HepG2 (cell line): ENCODE data around the gene NME8. TPM values are rescaled to one million over a fixed set of nuclear protein-coding genes. Genes with fewer than 3 reads are reported as not detected.

ENCODE experiments used
- HMGXB3 ChIP-seq: sonication (generic); formaldehyde crosslinking; IDR thresholded peaks from 2 replicates; pipeline ENCODE4 v1.4.0; 2020; ENCODE audit warnings: missing genetic modification reagents, borderline replicate concordance
- HNRNPL ChIP-seq: fragments of 200-400 bp; formaldehyde crosslinking; IDR thresholded peaks from 2 replicates; pipeline ENCODE4 v1.6.1; 2017; ENCODE audit warnings: mild to moderate bottlenecking, low read depth, low read length
- MAZ ChIP-seq, 2 experiments: sonication (generic) in 1 of 2; formaldehyde crosslinking in 1 of 2; IDR thresholded peaks; 2 replicates each; pipeline versions ENCODE4 v1.5.0 to v1.6.1; 2012 to 2020; ENCODE audit warnings: low read depth in 2 of 2, mild to moderate bottlenecking in 2 of 2, borderline replicate concordance in 1 of 2, improper control_type of control experiment in 1 of 2, low read length in 1 of 2, missing genetic modification reagents in 1 of 2, moderate library complexity in 1 of 2
- NR2F1 ChIP-seq, 2 experiments: fragments of 450-650 bp in 1 of 2; formaldehyde crosslinking in 1 of 2; IDR thresholded peaks; 2 replicates each; pipeline versions ENCODE4 v1.5.0 to v1.6.1; 2016 to 2020; ENCODE audit warnings: mild to moderate bottlenecking in 1 of 2, missing compliant biosample characterization in 1 of 2, missing genetic modification reagents in 1 of 2, moderate library complexity in 1 of 2
- SP140L ChIP-seq: sonication (generic); formaldehyde crosslinking; IDR thresholded peaks from 2 replicates; pipeline ENCODE4 v1.4.0; 2020; ENCODE audit warnings: missing genetic modification reagents, borderline replicate concordance
- SRSF9 ChIP-seq: fragments of 200-400 bp; formaldehyde crosslinking; IDR thresholded peaks from 2 replicates; pipeline ENCODE4 v1.6.1; 2018; ENCODE audit warnings: borderline replicate concordance, mild to moderate bottlenecking, low read depth, low read length; ENCODE audit not compliant: insufficient read depth, poor library complexity, severe bottlenecking
- STAG1 ChIP-seq: sonication (generic); formaldehyde crosslinking; IDR thresholded peaks from 2 replicates; pipeline ENCODE4 v1.4.0; 2020; ENCODE audit warnings: missing genetic modification reagents
- THRA ChIP-seq: sonication (generic); formaldehyde crosslinking; IDR thresholded peaks from 2 replicates; pipeline ENCODE4 v1.4.0; 2020; ENCODE audit warnings: missing genetic modification reagents, borderline replicate concordance
- ZNF180 ChIP-seq: sonication (generic); formaldehyde crosslinking; IDR thresholded peaks from 2 replicates; pipeline ENCODE4 v1.4.0; 2020; ENCODE audit warnings: low read depth, missing genetic modification reagents, borderline replicate concordance
- ZNF205 ChIP-seq: IDR thresholded peaks from 2 replicates; pipeline ENCODE4 v1.6.1; 2018; ENCODE audit warnings: missing biosample characterization, missing genetic modification reagents
- ZNF280B ChIP-seq: sonication (generic); formaldehyde crosslinking; IDR thresholded peaks from 2 replicates; pipeline ENCODE4 v1.5.0; 2020; ENCODE audit warnings: missing genetic modification reagents, mild to moderate bottlenecking, borderline replicate concordance
- ZNF280D ChIP-seq: sonication (generic); formaldehyde crosslinking; IDR thresholded peaks from 2 replicates; pipeline ENCODE4 v1.5.1; 2020; ENCODE audit warnings: mild to moderate bottlenecking, missing genetic modification reagents
- ZNF343 ChIP-seq: sonication (generic); formaldehyde crosslinking; IDR thresholded peaks from 2 replicates; pipeline ENCODE4 v1.4.0; 2020; ENCODE audit warnings: mild to moderate bottlenecking, missing genetic modification reagents
- ZNF629 ChIP-seq: sonication (generic); formaldehyde crosslinking; conservative IDR thresholded peaks from 2 replicates; pipeline ENCODE4 v1.5.0; 2020; ENCODE audit warnings: missing genetic modification reagents
- ZNF839 ChIP-seq: sonication (generic); formaldehyde crosslinking; IDR thresholded peaks from 2 replicates; pipeline ENCODE4 v1.4.0; 2020; ENCODE audit warnings: missing genetic modification reagents, mild to moderate bottlenecking, borderline replicate concordance
- polyA plus RNA-seq, 8 experiments: library from polyadenylated mRNA; depleted of rRNA in 3 of 8; stranded (reverse) in 7 of 8; unstranded in 1 of 8; fragments of >200 nt; fragmentation: Illumina TruSeq in 4 of 8; extraction: Trizol in 4 of 8; gene quantifications; 2 replicates each; pipeline versions ENCODE4 v1.2.1 to v1.2.3, GENCODE V29; 2011 to 2016; ENCODE audit warnings: low read depth in 4 of 8, missing spikeins in 1 of 8, mixed read lengths in 1 of 8; ENCODE audit not compliant: insufficient read depth in 1 of 8
- total RNA-seq, 5 experiments: library from RNA; depleted of rRNA; stranded (reverse); fragments of >200 nt; fragmentation: Illumina TruSeq; extraction: Trizol; gene quantifications; 2 replicates each; pipeline ENCODE4 v1.2.3, GENCODE V29; 2016; ENCODE audit warnings: low read depth in 1 of 5

Gene NME8
- total and polyA plus RNA-seq, 2 of the 13 experiments (the other 11 are each of a cell fraction or from before 2014, with no cell fraction given) = not detected

GRCh38 chr7:37916673-37917660 is 68.6 kb downstream of the NME8 start, which contains the start of gene SFRP4 (continued):
- TF ChIP-seq ZNF280D (no peak), HMGXB3 (CRISPR knock-in tag) (no peak), NR2F1 (CRISPR knock-in tag; IDR thresholded peaks at IDR 0.05) (no peak), ZNF629 (CRISPR knock-in tag) (no peak), ZNF180 (CRISPR knock-in tag) (no peak), MAZ (IDR thresholded peaks at IDR 0.05; ENCODE audit: borderline replicate concordance, low read depth, low read length) (0 out of 2 replicates have a peak, but pooled peaks have one; percentile 29), MAZ (CRISPR knock-in tag; IDR thresholded peaks at IDR 0.05; ENCODE audit: low read depth) (no peak), ZNF205 (no peak), STAG1 (CRISPR knock-in tag) (peak; percentile 67), ZNF839 (CRISPR knock-in tag) (peak; percentile 30; the same call in 1 of the 2 replicates), ZNF343 (CRISPR knock-in tag) (0 out of 2 replicates have a peak, but pooled peaks have one; percentile 48), SRSF9 (no peak), HNRNPL (peak; percentile 18; the same call in 1 of the 2 replicates), ZNF280B (CRISPR knock-in tag) (no peak), SP140L (CRISPR knock-in tag) (no peak), THRA (CRISPR knock-in tag) (peak; percentile 11; the same call in 1 of the 2 replicates)
